HCT116 (cell line): ENCODE measurements around the gene SLCO2B1.

Experiments
- CTCF ChIP-seq, 3 experiments: fragments of 200-600 bp in 1 of 3; sonication (generic) in 1 of 3; IDR thresholded peaks in 2 of 3; conservative IDR thresholded peaks in 1 of 3; 2 replicates each; pipeline ENCODE4 v1.5.1; 2012 to 2017; ENCODE audit warnings: low read depth in 2 of 3, low read length in 2 of 3, antibody characterized with exemption in 1 of 3, borderline replicate concordance in 1 of 3, control low read depth in 1 of 3, mild to moderate bottlenecking in 1 of 3, mixed read lengths in 1 of 3, mixed run types in 1 of 3, moderate library complexity in 1 of 3; ENCODE audit not compliant: insufficient read depth in 1 of 3
- EGR1 ChIP-seq: IDR thresholded peaks from 2 replicates; pipeline ENCODE4 v1.6.1; 2012; ENCODE audit warnings: low read depth
- ELF1 ChIP-seq: IDR thresholded peaks from 2 replicates; pipeline ENCODE4 v1.6.1; 2012; ENCODE audit warnings: low read depth, borderline replicate concordance
- EZH2 ChIP-seq: fragments of 200-600 bp; sonication (generic); IDR thresholded peaks from 2 replicates; pipeline ENCODE4 v1.6.1; 2017; ENCODE audit warnings: antibody characterized with exemption, mixed run types
- JUND ChIP-seq: IDR thresholded peaks from 2 replicates; pipeline ENCODE4 v1.6.1; 2012
- POLR2A ChIP-seq: IDR thresholded peaks from 2 replicates; pipeline ENCODE4 v1.7.0; 2011; ENCODE audit warnings: borderline replicate concordance; ENCODE audit not compliant: insufficient read depth, insufficient read length; ENCODE audit errors: extremely low read depth
- POLR2AphosphoS5 ChIP-seq: IDR thresholded peaks from 2 replicates; pipeline ENCODE4 v1.6.1; 2011; ENCODE audit warnings: mild to moderate bottlenecking, low read depth, low read length, moderate library complexity
- RAD21 ChIP-seq: IDR thresholded peaks from 2 replicates; pipeline ENCODE4 v1.6.1; 2012; ENCODE audit warnings: low read depth, mild to moderate bottlenecking
- SP1 ChIP-seq: IDR thresholded peaks from 2 replicates; pipeline ENCODE4 v1.6.1; 2012; ENCODE audit warnings: low read depth
- TCF7L2 ChIP-seq: IDR thresholded peaks from 2 replicates; pipeline ENCODE4 v1.7.0; 2011; ENCODE audit warnings: borderline replicate concordance, inconsistent platforms; ENCODE audit not compliant: insufficient read depth, insufficient read length; ENCODE audit errors: extremely low read depth
- YY1 ChIP-seq: IDR thresholded peaks from 2 replicates; pipeline ENCODE4 v1.6.1; 2011; ENCODE audit warnings: low read length, low read depth, moderate library complexity, mild to moderate bottlenecking; ENCODE audit not compliant: insufficient replicate concordance; ENCODE audit errors: extremely low read depth
- ZBTB33 ChIP-seq: IDR thresholded peaks from 2 replicates; pipeline ENCODE4 v1.6.1; 2011; ENCODE audit warnings: mild to moderate bottlenecking, low read length, moderate library complexity; ENCODE audit not compliant: insufficient replicate concordance; ENCODE audit errors: extremely low read depth
- TF ChIP-seq, protein P1 (sequence below): IDR thresholded peaks from 2 replicates; pipeline ENCODE4 v1.6.1; 2012

- no peak for TF ChIP-seq CTCF (IDR thresholded peaks at IDR 0.05 in 2 of 3, conservative IDR thresholded peaks at IDR 0.05 in 1 of 3; ENCODE audit: borderline replicate concordance in 1 of 3, insufficient read depth in 1 of 3, low read depth in 2 of 3, low read length in 2 of 3)
- no peak for TF ChIP-seq POLR2AphosphoS5
- TF ChIP-seq YY1: no peak
- TF ChIP-seq, protein P1, sequence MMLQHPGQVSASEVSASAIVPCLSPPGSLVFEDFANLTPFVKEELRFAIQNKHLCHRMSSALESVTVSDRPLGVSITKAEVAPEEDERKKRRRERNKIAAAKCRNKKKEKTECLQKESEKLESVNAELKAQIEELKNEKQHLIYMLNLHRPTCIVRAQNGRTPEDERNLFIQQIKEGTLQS: no peak
- TF ChIP-seq ELF1: no peak
- no peak for TF ChIP-seq ZBTB33
- no peak for TF ChIP-seq EZH2
- TF ChIP-seq SP1: no peak
- no peak for TF ChIP-seq EGR1
- TF ChIP-seq RAD21: no peak
- no peak for TF ChIP-seq JUND
- TF ChIP-seq POLR2A: no peak
- no peak for TF ChIP-seq TCF7L2
These were observed 45.4 kb upstream of the SLCO2B1 start for GRCh38 chr11:75105462-75105925.
